CD8-positive, alpha-beta memory T cell (primary cell): ENCODE measurements around the gene APOF. TPM values are rescaled to one million over a fixed set of nuclear protein-coding genes. Genes with fewer than 3 reads are reported as not detected.
"Not testable (repeated sequence)": the region's sequence is repeated elsewhere in the genome, so short reads cannot be mapped to it uniquely, and the experiment has no call there.

ENCODE experiments used
- CTCF ChIA-PET: fragments of 350-600 bp; sonication (Branson Sonifier 250); formaldehyde crosslinking; loops from one replicate; lab custom pipeline; 2021; ENCODE audit warnings: antibody characterized with exemption; lab: Charles Lee
- POLR2A ChIA-PET: fragments of 350-600 bp; sonication (Branson Sonifier 250); formaldehyde crosslinking; loops from one replicate; lab custom pipeline; 2021; ENCODE audit warnings: antibody characterized with exemption; lab: Charles Lee
- DNase-seq, 5 donors: peaks; one replicate each; pipeline versions ENCODE4 v3.0.0 to v3.0.0-alpha.2; 2020 to 2022; ENCODE audit warnings: mixed read lengths in 1 of 5
- H3K27ac ChIP-seq: one replicate; pipeline ENCODE4 v1.7.0; 2013; ENCODE audit warnings: low read depth, mild to moderate bottlenecking, low read length, moderate library complexity
- H3K27me3 ChIP-seq: 2 replicates; pipeline ENCODE4 v1.7.0; 2013; ENCODE audit warnings: low read length, mild to moderate bottlenecking; ENCODE audit not compliant: insufficient read depth, poor library complexity, severe bottlenecking
- H3K36me3 ChIP-seq: 2 replicates; pipeline ENCODE4 v1.7.0; 2013; ENCODE audit warnings: mild to moderate bottlenecking, low read length, moderate library complexity; ENCODE audit not compliant: insufficient read depth
- H3K4me1 ChIP-seq: 2 replicates; pipeline ENCODE4 v1.7.0; 2013; ENCODE audit warnings: mild to moderate bottlenecking, low read length, moderate library complexity; ENCODE audit not compliant: insufficient read depth
- H3K4me3 ChIP-seq: 2 replicates; pipeline ENCODE4 v1.7.0; 2013; ENCODE audit warnings: mild to moderate bottlenecking, low read length
- H3K9me3 ChIP-seq: 2 replicates; pipeline ENCODE4 v1.7.0; 2013; ENCODE audit warnings: mild to moderate bottlenecking, low read length
- H3K27ac Mint-ChIP-seq, 8 donors: one replicate each; pipeline ENCODE4 v1.8.0; 2020 to 2021; ENCODE audit warnings: mixed read lengths in 8 of 8, mild to moderate bottlenecking in 6 of 8, inconsistent platforms in 3 of 8, moderate library complexity in 3 of 8
- H3K27me3 Mint-ChIP-seq, 2 donors: one replicate each; pipeline ENCODE4 v1.8.0; 2020 to 2021; ENCODE audit warnings: mixed read lengths in 2 of 2, mild to moderate bottlenecking in 1 of 2, moderate library complexity in 1 of 2
- H3K36me3 Mint-ChIP-seq, 3 donors: one replicate each; pipeline ENCODE4 v1.8.0; 2020 to 2021; ENCODE audit warnings: mixed read lengths in 3 of 3, inconsistent platforms in 1 of 3, mild to moderate bottlenecking in 1 of 3
- H3K4me1 Mint-ChIP-seq, 3 donors: one replicate each; pipeline ENCODE4 v1.8.0; 2020 to 2021; ENCODE audit warnings: mixed read lengths in 3 of 3, inconsistent platforms in 1 of 3, mild to moderate bottlenecking in 1 of 3
- H3K4me3 Mint-ChIP-seq, 7 donors: one replicate each; pipeline ENCODE4 v1.8.0; 2020 to 2021; ENCODE audit warnings: mixed read lengths in 7 of 7, mild to moderate bottlenecking in 6 of 7, moderate library complexity in 4 of 7, inconsistent platforms in 2 of 7
- H3K9me3 Mint-ChIP-seq, 5 donors: one replicate each; pipeline ENCODE4 v1.8.0; 2020 to 2022; ENCODE audit warnings: mixed read lengths in 5 of 5, mild to moderate bottlenecking in 3 of 5, moderate library complexity in 2 of 5, inconsistent platforms in 1 of 5
- polyA plus RNA-seq: library from polyadenylated mRNA; unstranded; fragments of 300-500 nt; fragmentation: Illumina TruSeq; gene quantifications from one replicate; pipeline ENCODE4 v1.2.3, GENCODE V29; 2021
- total RNA-seq, 2 experiments: library from RNA; stranded (reverse); gene quantifications; one replicate each; pipeline ENCODE4 v1.2.3, GENCODE V29; 2021

APOF gene
- total and polyA plus RNA-seq, 3 experiments from 2014 or later: not detected

GRCh38 chr12:56326533-56326932 is 36.1 kb downstream of the APOF start:
- Histone ChIP-seq H3K4me1 (no peaks in the 10 kb centered on the region), H3K36me3 (peaks cover 58% of the 10 kb centered on the region), H3K9me3 (no peaks in the 10 kb centered on the region), H3K27me3 (no peaks in the 10 kb centered on the region), H3K4me3 (no peak overlapping the region), H3K27ac (no peak overlapping the region)
- H3K4me1 Mint-ChIP-seq: peaks cover 0 to 4% (median 3%) of the 10 kb centered on the region in 3 donors
- no peaks in the 10 kb centered on the region for H3K27me3 Mint-ChIP-seq
- H3K27ac Mint-ChIP-seq: peak overlapping the region in 1 of 8 donors; percentile 43
- no peaks in the 10 kb centered on the region for H3K9me3 Mint-ChIP-seq
- CTCF ChIA-PET: interaction anchor here (1.3 kb wide), 1 partner anchor 12 kb away, joined by 4 read pairs; the partner anchor contains the start of gene IL23A
- peaks cover 11 to 77% (median 26%) of the 10 kb centered on the region in 3 donors for H3K36me3 Mint-ChIP-seq
- no peak overlapping the region for H3K4me3 Mint-ChIP-seq
- POLR2A ChIA-PET: interaction anchor here (0.6 kb wide), 1 partner anchor 42 kb away, joined by 3 read pairs; no protein-coding TSS in a partner anchor
- DNase-seq: no peak

- H3K36me3 Mint-ChIP-seq: peaks cover 11 to 73% (median 26%) of the 10 kb centered on the region in 3 donors
- H3K9me3 Mint-ChIP-seq: no peaks in the 10 kb centered on the region
- Histone ChIP-seq H3K4me1 (no peaks in the 10 kb centered on the region), H3K9me3 (no peaks in the 10 kb centered on the region), H3K27me3 (no peaks in the 10 kb centered on the region), H3K4me3 (no peak overlapping the region), H3K36me3 (peaks cover 58% of the 10 kb centered on the region), H3K27ac (no peak overlapping the region)
- no peaks in the 10 kb centered on the region for H3K27me3 Mint-ChIP-seq
- H3K27ac Mint-ChIP-seq: peak overlapping the region in 3 of 8 donors; percentile 18 to 43 (median 35)
- no peak overlapping the region for H3K4me3 Mint-ChIP-seq
- CTCF ChIA-PET: interaction anchor here (1.3 kb wide), 1 partner anchor 12 kb away, joined by 4 read pairs; the partner anchor contains the start of gene IL23A
- no peak for DNase-seq
- peaks cover 0 to under 1% (median 0%) of the 10 kb centered on the region in 3 donors for H3K4me1 Mint-ChIP-seq
- POLR2A ChIA-PET: interaction anchor here (0.6 kb wide), 1 partner anchor 41 kb away, joined by 3 read pairs; no protein-coding TSS in a partner anchor
These were observed 36.5 kb downstream of the APOF start for GRCh38 chr12:56326126-56326525.

- Histone ChIP-seq H3K27ac (no peak overlapping the region), H3K36me3 (peaks cover 63% of the 10 kb centered on the region), H3K27me3 (no peaks in the 10 kb centered on the region), H3K4me1 (no peaks in the 10 kb centered on the region), H3K9me3 (no peaks in the 10 kb centered on the region), H3K4me3 (no peak overlapping the region)
- H3K4me1 Mint-ChIP-seq: no peaks in the 10 kb centered on the region
- no peak overlapping the region for H3K27ac Mint-ChIP-seq
- POLR2A ChIA-PET: interaction anchor here (1.2 kb wide), 1 partner anchor 9 kb away, joined by 3 read pairs; the partner anchor contains the start of gene PAN2
- CTCF ChIA-PET: interaction anchor here (1.6 kb wide), 1 partner anchor 14 kb away, joined by 3 read pairs; no protein-coding TSS in a partner anchor
- no peaks in the 10 kb centered on the region for H3K9me3 Mint-ChIP-seq
- H3K36me3 Mint-ChIP-seq: peaks cover 11 to 80% (median 27%) of the 10 kb centered on the region in 3 donors
- no peak overlapping the region for H3K4me3 Mint-ChIP-seq
- no peaks in the 10 kb centered on the region for H3K27me3 Mint-ChIP-seq
- DNase-seq: no peak
These were observed 38.5 kb downstream of the APOF start for GRCh38 chr12:56324206-56324605.

- H3K4me1 ChIP-seq, CTCF ChIA-PET: not testable (repeated sequence)
- POLR2A ChIA-PET: interaction anchor here (0.7 kb wide), 1 partner anchor 161 kb away, joined by 4 read pairs; no protein-coding TSS in a partner anchor
These were observed 41.0 kb downstream of the APOF start for GRCh38 chr12:56321610-56322009.

GRCh38 chr12:56321027-56321426 is 41.6 kb downstream of the APOF start:
- Mint-ChIP-seq H3K27ac (no peak overlapping the region), H3K27me3 (no peaks in the 10 kb centered on the region), H3K4me1 (peaks cover 0 to 6% (median 3%) of the 10 kb centered on the region in 3 donors), H3K36me3 (peaks cover 3 to 59% (median 18%) of the 10 kb centered on the region in 3 donors), H3K4me3 (no peak overlapping the region), H3K9me3 (no peaks in the 10 kb centered on the region)
- Histone ChIP-seq H3K4me1 (peaks cover 5% of the 10 kb centered on the region), H3K27ac (no peak overlapping the region), H3K9me3 (no peaks in the 10 kb centered on the region), H3K36me3 (peaks cover 43% of the 10 kb centered on the region), H3K27me3 (no peaks in the 10 kb centered on the region), H3K4me3 (no peak overlapping the region)
- ChIA-PET CTCF (interaction anchor here (0.7 kb wide), 1 partner anchor 21 kb away, joined by 3 read pairs; no protein-coding TSS in a partner anchor), POLR2A (no interaction called here)
- no peak for DNase-seq

More at GRCh38 chr12:56321610-56322009, 41.0 kb downstream of the APOF start:
- H3K9me3 Mint-ChIP-seq, H3K27ac Mint-ChIP-seq, H3K4me1 Mint-ChIP-seq, H3K4me3 ChIP-seq, H3K9me3 ChIP-seq, H3K4me3 Mint-ChIP-seq, H3K27me3 ChIP-seq, H3K27ac ChIP-seq, DNase-seq, H3K27me3 Mint-ChIP-seq: not testable (repeated sequence)
- peaks cover 3 to 63% (median 22%) of the 10 kb centered on the region in 3 donors for H3K36me3 Mint-ChIP-seq
- peaks cover 48% of the 10 kb centered on the region for H3K36me3 ChIP-seq

GRCh38 chr12:56317675-56318074 is 45.0 kb downstream of the APOF start:
- Histone ChIP-seq H3K27me3 (no peaks in the 10 kb centered on the region), H3K36me3 (peaks cover 16% of the 10 kb centered on the region), H3K9me3 (no peaks in the 10 kb centered on the region), H3K27ac (no peak overlapping the region), H3K4me3 (no peak overlapping the region), H3K4me1 (peaks cover 15% of the 10 kb centered on the region)
- Mint-ChIP-seq H3K4me1 (peaks cover 14 to 21% (median 15%) of the 10 kb centered on the region in 3 donors), H3K4me3 (no peak overlapping the region), H3K27me3 (no peaks in the 10 kb centered on the region), H3K36me3 (peaks cover 0 to 42% (median 4%) of the 10 kb centered on the region in 3 donors), H3K27ac (peak overlapping the region in 3 of 8 donors; percentile 44 to 55 (median 54)), H3K9me3 (no peaks in the 10 kb centered on the region)
- no peak for DNase-seq
- ChIA-PET CTCF (no interaction called here), POLR2A (no interaction called here)

GRCh38 chr12:56315622-56316473 is 46.8 kb downstream of the APOF start, which contains the start of gene CNPY2:
TSS of gene CNPY2 (minus strand) at chr12:56315988. CDS start at chr12:56315217, 771 bp downstream.
- peak within 1 kb of the TSS; percentile 97 to 100 (median 99) for H3K4me3 Mint-ChIP-seq
- ChIA-PET CTCF (interaction anchor here (1.0 to 1.8 kb wide), 11 partner anchors 9 to 272 kb away, joined by 3 to 10 read pairs (median 4); partner anchors contain the start of genes IL23A, PAN2, SMARCC2 and STAT2), POLR2A (interaction anchor here (0.6 to 2.1 kb wide), 18 partner anchors 17 to 409 kb away, joined by 3 to 20 read pairs (median 4); partner anchors contain the start of genes ANKRD52, ESYT1, IL23A and NACA)
- Histone ChIP-seq H3K27me3 (no peaks in the 10 kb centered on the region), H3K36me3 (peaks cover 12% of the 10 kb centered on the region), H3K4me1 (peaks cover 15% of the 10 kb centered on the region), H3K4me3 (peak within 1 kb of the TSS; percentile 100), H3K27ac (peak within 1 kb of the TSS; percentile 97), H3K9me3 (no peaks in the 10 kb centered on the region)
- DNase-seq: peak; percentile 91 to 96 (median 93)
- no peaks in the 10 kb centered on the region for H3K27me3 Mint-ChIP-seq
- H3K4me1 Mint-ChIP-seq: peaks cover 14 to 21% (median 15%) of the 10 kb centered on the region in 3 donors
- H3K27ac Mint-ChIP-seq: peak within 1 kb of the TSS; percentile 97 to 100 (median 99)
- H3K36me3 Mint-ChIP-seq: peaks cover 0 to 40% (median 4%) of the 10 kb centered on the region in 3 donors
- H3K9me3 Mint-ChIP-seq: no peaks in the 10 kb centered on the region
